Measurements from ENCODE around the gene TMEM238.

The TMEM238 gene

DNA sequence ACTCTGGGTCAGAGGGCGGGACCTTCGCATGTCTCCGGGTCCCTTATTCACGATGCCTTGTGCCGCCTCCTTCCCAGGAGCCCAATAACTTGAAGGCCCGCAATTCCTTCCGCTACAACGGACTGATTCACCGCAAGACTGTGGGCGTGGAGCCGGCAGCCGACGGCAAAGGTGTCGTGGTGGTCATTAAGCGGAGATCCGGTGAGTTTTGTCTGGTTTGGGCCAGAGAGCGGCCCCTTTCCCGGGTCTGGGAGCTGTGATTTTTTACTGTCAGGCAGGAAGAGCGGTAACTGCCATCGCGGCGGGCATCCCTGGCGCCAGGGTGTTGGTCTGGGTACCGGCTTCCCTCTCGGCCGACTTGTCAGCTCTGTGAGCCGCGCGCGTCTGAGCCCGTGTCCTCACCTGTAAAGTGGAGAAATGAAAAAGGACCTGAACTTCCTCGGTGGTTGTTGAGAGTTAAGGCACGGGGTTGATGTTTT is 2.4 kb upstream of the TMEM238 start:
- peaks cover 44 to 52% of the 10 kb centered on the region in 2 donors for H3K36me3 ChIP-seq (replicated peaks in 1 of 2; ENCODE audit: control insufficient read depth in 2 of 2, insufficient read depth in 2 of 2, low read length in 2 of 2)
- H3K4me3 ChIP-seq (ENCODE audit: low read length in 2 of 2): peak overlapping the region; percentile 87 to 89
- peak overlapping the region; percentile 95 for H3K9ac ChIP-seq (ENCODE audit: low read depth, low read length, poor library complexity)
- peak overlapping the region; percentile 7 for H3K4ac ChIP-seq (ENCODE audit: low read length)
- peak overlapping the region; percentile 62 for H2BK5ac ChIP-seq (ENCODE audit: low read length)
- peaks cover 0 to 3% (median 0%) of the 10 kb centered on the region in 3 experiments for H3K27me3 ChIP-seq (ENCODE audit: control insufficient read depth in 3 of 3, insufficient read depth in 3 of 3, low read depth in 1 of 3, low read length in 3 of 3)
- WGBS, 2 donors (ENCODE audit: extremely low coverage in 2 of 2, insufficient read length in 2 of 2, insufficient replicate concordance in 1 of 2): no CpG with 5 or more reads among the region's 33 CpGs
- peak overlapping the region; percentile 43 for H2AK5ac ChIP-seq (ENCODE audit: low read depth, low read length)
- H4K91ac ChIP-seq (ENCODE audit: low read depth, low read length, poor library complexity): no peak overlapping the region
- H2BK12ac ChIP-seq (ENCODE audit: low read length): no peak overlapping the region
- peak overlapping the region; percentile 79 for H3K14ac ChIP-seq (ENCODE audit: low read length)
- H2BK15ac ChIP-seq (ENCODE audit: low read length): no peak overlapping the region
- no peak overlapping the region for H2BK120ac ChIP-seq (ENCODE audit: low read depth, low read length)
- peak overlapping the region; percentile 100 for H3K23ac ChIP-seq (ENCODE audit: low read depth, low read length, poor library complexity)
- H3K9me3 ChIP-seq (replicated peaks in 1 of 2; ENCODE audit: control insufficient read depth in 2 of 2, insufficient read depth in 1 of 2, low read depth in 1 of 2, low read length in 2 of 2): peaks cover 2% of the 10 kb centered on the region in 2 donors
- H3K4me1 ChIP-seq (ENCODE audit: control insufficient read depth in 2 of 2, insufficient read depth in 1 of 2, low read depth in 1 of 2, low read length in 2 of 2): peaks cover 33 to 40% of the 10 kb centered on the region in 2 donors
- H2AFZ ChIP-seq (ENCODE audit: low read length): no peak overlapping the region
- H3K79me1 ChIP-seq (ENCODE audit: low read depth, low read length): peaks cover 26% of the 10 kb centered on the region
- H3K18ac ChIP-seq (ENCODE audit: low read length): peak overlapping the region; percentile 70
- peak overlapping the region; percentile 96 for H3K4me2 ChIP-seq (ENCODE audit: insufficient read depth, low read length, poor library complexity, severe bottlenecking)
- H3K27ac ChIP-seq (replicated peaks; ENCODE audit: low read length): no peak overlapping the region
- no peak overlapping the region for H4K8ac ChIP-seq (ENCODE audit: low read depth, low read length)
- no peak for DNase-seq (ENCODE audit: low spot score)

DNA sequence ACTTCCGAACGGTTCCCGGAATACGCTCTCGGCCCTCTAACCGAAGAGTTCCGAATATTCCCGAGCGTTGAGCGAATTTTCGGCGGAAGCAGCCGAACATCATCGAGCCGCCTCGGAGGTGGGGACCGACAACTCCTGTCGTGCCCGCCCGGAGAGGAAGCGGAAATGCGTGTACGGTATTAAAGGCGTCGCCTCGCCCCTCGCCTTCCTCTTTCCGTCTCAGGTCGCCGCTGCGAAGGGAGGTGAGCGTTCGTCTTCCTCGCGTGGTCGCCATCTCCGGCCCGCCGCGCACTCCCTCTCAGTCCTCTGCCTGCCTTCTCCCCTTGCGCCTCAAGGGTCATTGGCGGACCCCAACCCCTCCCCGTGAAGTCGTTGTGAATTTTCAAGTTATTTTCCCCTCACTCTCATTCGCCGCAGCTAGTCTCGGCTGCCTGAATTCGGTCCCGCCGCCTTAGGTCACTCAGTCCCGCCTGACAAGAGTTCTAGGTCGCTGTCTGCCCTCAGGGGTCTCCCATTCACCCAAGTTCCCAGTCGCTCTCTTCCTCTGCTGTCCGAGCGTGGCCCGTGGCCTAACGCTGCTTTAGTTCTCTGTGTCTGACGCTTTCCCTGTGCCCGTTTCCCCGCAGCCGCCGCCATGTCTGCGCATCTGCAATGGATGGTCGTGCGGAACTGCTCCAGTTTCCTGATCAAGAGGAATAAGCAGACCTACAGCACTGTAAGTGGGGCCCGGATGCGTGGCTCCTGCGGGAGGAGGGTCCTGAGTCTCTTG is 1.8 kb upstream of the TMEM238 start, which contains the start of gene RPL28:
TSS of gene RPL28 (plus strand) at position 209 of the 769 bp plus-strand sequence. CDS start at position 635, 426 bp downstream.
- H2BK120ac ChIP-seq (ENCODE audit: low read depth, low read length): no peak within 1 kb of the TSS
- no peak within 1 kb of the TSS for H2BK12ac ChIP-seq (ENCODE audit: low read length)
- H3K9ac ChIP-seq (ENCODE audit: low read depth, low read length, poor library complexity): peak within 1 kb of the TSS; percentile 95
- peak within 1 kb of the TSS; percentile 92 for H2AFZ ChIP-seq (ENCODE audit: low read length)
- peak within 1 kb of the TSS; percentile 62 for H2BK5ac ChIP-seq (ENCODE audit: low read length)
- H3K4me2 ChIP-seq (ENCODE audit: insufficient read depth, low read length, poor library complexity, severe bottlenecking): peak within 1 kb of the TSS; percentile 96
- H3K23ac ChIP-seq (ENCODE audit: low read depth, low read length, poor library complexity): peak within 1 kb of the TSS; percentile 100
- H3K4ac ChIP-seq (ENCODE audit: low read length): peak within 1 kb of the TSS; percentile 7
- WGBS, 2 donors (ENCODE audit: extremely low coverage in 2 of 2, insufficient read length in 2 of 2, insufficient replicate concordance in 1 of 2): no CpG with 5 or more reads among the region's 68 CpGs
- H2BK15ac ChIP-seq (ENCODE audit: low read length): peak within 1 kb of the TSS; percentile 1
- H4K8ac ChIP-seq (ENCODE audit: low read depth, low read length): no peak within 1 kb of the TSS
- peaks cover 33 to 39% of the 10 kb centered on the region in 2 donors for H3K4me1 ChIP-seq (ENCODE audit: control insufficient read depth in 2 of 2, insufficient read depth in 1 of 2, low read depth in 1 of 2, low read length in 2 of 2)
- peak within 1 kb of the TSS; percentile 87 to 89 for H3K4me3 ChIP-seq (ENCODE audit: low read length in 2 of 2)
- H2AK5ac ChIP-seq (ENCODE audit: low read depth, low read length): peak within 1 kb of the TSS; percentile 43
- H3K36me3 ChIP-seq (replicated peaks in 1 of 2; ENCODE audit: control insufficient read depth in 2 of 2, insufficient read depth in 2 of 2, low read length in 2 of 2): peaks cover 39 to 46% of the 10 kb centered on the region in 2 donors
- DNase-seq (ENCODE audit: low spot score): peak; percentile 99
- peak within 1 kb of the TSS; percentile 81 for H3K27ac ChIP-seq (replicated peaks; ENCODE audit: low read length)
- peak within 1 kb of the TSS; percentile 79 for H3K14ac ChIP-seq (ENCODE audit: low read length)
- H3K18ac ChIP-seq (ENCODE audit: low read length): peak within 1 kb of the TSS; percentile 87
- peaks cover 2% of the 10 kb centered on the region in 2 donors for H3K9me3 ChIP-seq (replicated peaks in 1 of 2; ENCODE audit: control insufficient read depth in 2 of 2, insufficient read depth in 1 of 2, low read depth in 1 of 2, low read length in 2 of 2)
- H4K91ac ChIP-seq (ENCODE audit: low read depth, low read length, poor library complexity): no peak within 1 kb of the TSS
- H3K79me1 ChIP-seq (ENCODE audit: low read depth, low read length): peaks cover 26% of the 10 kb centered on the region
- H3K27me3 ChIP-seq (ENCODE audit: control insufficient read depth in 3 of 3, insufficient read depth in 3 of 3, low read depth in 1 of 3, low read length in 3 of 3): peaks cover 0 to 3% (median 0%) of the 10 kb centered on the region in 3 experiments

DNA sequence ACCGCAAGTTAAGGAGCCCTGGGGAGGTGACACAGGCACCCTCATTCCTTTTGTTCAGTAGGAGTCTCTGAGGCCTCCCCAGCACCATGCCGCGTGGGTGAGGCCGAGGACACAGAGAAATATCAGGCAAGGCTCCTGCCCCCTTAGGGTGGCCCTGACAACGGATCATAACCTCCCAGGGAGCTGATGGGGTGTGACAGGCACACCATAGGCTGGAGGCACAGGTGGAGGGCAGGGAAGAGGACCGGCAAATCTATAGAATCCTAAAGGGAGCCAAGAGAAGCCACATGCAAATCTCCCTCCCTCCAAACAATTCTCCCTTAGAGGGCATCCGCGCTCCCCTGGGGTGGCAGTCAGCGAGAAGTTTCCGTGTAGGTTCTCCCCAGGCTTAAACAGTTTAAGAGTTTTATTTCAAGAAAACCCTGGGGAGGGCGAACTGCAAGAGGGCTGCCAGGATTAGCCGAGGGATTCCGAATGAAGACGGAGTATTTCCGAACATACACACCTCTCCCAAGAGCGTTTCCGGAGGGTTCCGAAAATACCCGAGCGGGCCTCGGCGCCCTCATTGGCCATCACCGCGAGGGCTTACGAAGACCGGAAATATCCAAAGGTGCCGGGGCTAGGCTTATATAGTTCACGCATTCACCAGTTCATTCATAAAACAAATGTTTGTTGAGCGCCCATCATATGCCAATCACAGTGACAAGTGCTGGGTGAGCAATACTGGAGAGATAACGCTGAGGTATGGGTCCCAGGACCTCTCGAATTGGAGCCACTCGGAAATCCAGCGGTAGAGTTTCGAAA is 1.0 kb upstream of the TMEM238 start:
- Histone ChIP-seq H3K79me1 (ENCODE audit: low read depth, low read length) (peaks cover 24% of the 10 kb centered on the region), H3K4me1 (ENCODE audit: control insufficient read depth in 2 of 2, insufficient read depth in 1 of 2, low read depth in 1 of 2, low read length in 2 of 2) (peaks cover 33 to 35% of the 10 kb centered on the region in 2 donors), H3K9ac (ENCODE audit: low read depth, low read length, poor library complexity) (peak overlapping the region; percentile 88), H3K18ac (ENCODE audit: low read length) (peak overlapping the region; percentile 69), H2AK5ac (ENCODE audit: low read depth, low read length) (no peak overlapping the region), H2BK12ac (ENCODE audit: low read length) (no peak overlapping the region), H3K9me3 (replicated peaks in 1 of 2; ENCODE audit: control insufficient read depth in 2 of 2, insufficient read depth in 1 of 2, low read depth in 1 of 2, low read length in 2 of 2) (peaks cover 2% of the 10 kb centered on the region in 2 donors), H2BK120ac (ENCODE audit: low read depth, low read length) (no peak overlapping the region), H3K36me3 (replicated peaks in 1 of 2; ENCODE audit: control insufficient read depth in 2 of 2, insufficient read depth in 2 of 2, low read length in 2 of 2) (peaks cover 33 to 38% of the 10 kb centered on the region in 2 donors), H3K27me3 (ENCODE audit: control insufficient read depth in 3 of 3, insufficient read depth in 3 of 3, low read depth in 1 of 3, low read length in 3 of 3) (peaks cover 0 to 3% (median 0%) of the 10 kb centered on the region in 3 experiments), H2BK5ac (ENCODE audit: low read length) (no peak overlapping the region), H3K4me3 (ENCODE audit: low read length in 2 of 2) (peak overlapping the region; percentile 82 to 89), H2BK15ac (ENCODE audit: low read length) (peak overlapping the region; percentile 1), H3K23ac (ENCODE audit: low read depth, low read length, poor library complexity) (peak overlapping the region; percentile 100), H3K27ac (replicated peaks; ENCODE audit: low read length) (peak overlapping the region; percentile 81), H4K91ac (ENCODE audit: low read depth, low read length, poor library complexity) (no peak overlapping the region), H4K8ac (ENCODE audit: low read depth, low read length) (no peak overlapping the region), H3K4me2 (ENCODE audit: insufficient read depth, low read length, poor library complexity, severe bottlenecking) (peak overlapping the region; percentile 94), H2AFZ (ENCODE audit: low read length) (peak overlapping the region; percentile 92), H3K4ac (ENCODE audit: low read length) (no peak overlapping the region), H3K14ac (ENCODE audit: low read length) (no peak overlapping the region)
- WGBS, 2 donors (ENCODE audit: extremely low coverage in 2 of 2, insufficient read length in 2 of 2, insufficient replicate concordance in 1 of 2): no CpG with 5 or more reads among the region's 34 CpGs
- DNase-seq (ENCODE audit: low spot score): peak; percentile 97

Measured in neuronal stem cell (in vitro differentiated cells).